GM10266 (cell line): ENCODE results near the gene MRPL57.
"Not testable (repeated sequence)": the region's sequence is repeated elsewhere in the genome, so short reads cannot be mapped to it uniquely, and the experiment has no call there.

Experiments
- DNase-seq: peaks from one replicate; pipeline ENCODE4 v3.0.0; 2012; ENCODE audit errors: extremely low spot score
- TF ChIP-seq, protein P1 (sequence below): IDR thresholded peaks from 2 replicates; pipeline ENCODE4 v1.5.1; 2012; ENCODE audit warnings: mild to moderate bottlenecking, low read depth; ENCODE audit not compliant: control insufficient read depth, insufficient read depth; ENCODE audit errors: missing control alignments

Gene MRPL57

DNA sequence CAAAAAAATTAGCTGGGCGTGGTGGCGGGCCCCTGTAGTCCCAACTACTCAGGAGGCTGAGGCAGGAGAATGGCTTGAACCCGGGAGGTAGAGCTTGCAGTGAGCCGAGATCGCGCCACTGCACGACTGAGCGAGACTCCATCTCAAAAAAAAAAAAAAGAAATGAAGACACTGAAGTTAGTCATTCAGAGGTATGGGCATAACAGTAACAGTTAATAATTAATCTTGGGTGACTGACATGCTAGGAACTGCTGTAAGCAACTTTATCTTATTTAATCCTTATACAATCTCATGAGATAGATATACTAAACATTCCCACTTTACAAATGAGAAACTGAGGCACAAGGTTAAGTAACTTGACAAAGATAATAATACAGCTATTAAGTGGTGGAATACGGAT, 5.0 kb upstream of the MRPL57 start:
- TF ChIP-seq, protein P1, sequence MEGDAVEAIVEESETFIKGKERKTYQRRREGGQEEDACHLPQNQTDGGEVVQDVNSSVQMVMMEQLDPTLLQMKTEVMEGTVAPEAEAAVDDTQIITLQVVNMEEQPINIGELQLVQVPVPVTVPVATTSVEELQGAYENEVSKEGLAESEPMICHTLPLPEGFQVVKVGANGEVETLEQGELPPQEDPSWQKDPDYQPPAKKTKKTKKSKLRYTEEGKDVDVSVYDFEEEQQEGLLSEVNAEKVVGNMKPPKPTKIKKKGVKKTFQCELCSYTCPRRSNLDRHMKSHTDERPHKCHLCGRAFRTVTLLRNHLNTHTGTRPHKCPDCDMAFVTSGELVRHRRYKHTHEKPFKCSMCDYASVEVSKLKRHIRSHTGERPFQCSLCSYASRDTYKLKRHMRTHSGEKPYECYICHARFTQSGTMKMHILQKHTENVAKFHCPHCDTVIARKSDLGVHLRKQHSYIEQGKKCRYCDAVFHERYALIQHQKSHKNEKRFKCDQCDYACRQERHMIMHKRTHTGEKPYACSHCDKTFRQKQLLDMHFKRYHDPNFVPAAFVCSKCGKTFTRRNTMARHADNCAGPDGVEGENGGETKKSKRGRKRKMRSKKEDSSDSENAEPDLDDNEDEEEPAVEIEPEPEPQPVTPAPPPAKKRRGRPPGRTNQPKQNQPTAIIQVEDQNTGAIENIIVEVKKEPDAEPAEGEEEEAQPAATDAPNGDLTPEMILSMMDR: no peak
- DNase-seq: no peak

DNA sequence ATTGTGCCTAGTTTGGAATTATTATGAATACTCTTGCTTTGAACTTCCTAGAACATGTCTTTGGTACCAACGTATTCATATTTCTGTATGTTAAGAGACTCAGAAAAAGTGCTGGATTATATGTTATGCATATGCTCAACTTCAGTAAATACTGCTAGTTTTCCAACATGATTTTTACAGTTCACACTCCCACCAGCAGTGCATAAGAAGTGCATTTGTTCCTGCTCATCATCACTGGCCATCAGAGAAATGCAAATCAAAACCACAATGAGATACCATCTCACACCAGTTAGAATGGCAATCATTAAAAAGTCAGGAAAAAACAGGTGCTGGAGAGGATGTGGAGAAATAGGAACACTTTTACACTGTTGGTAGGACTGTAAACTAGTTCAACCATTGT, 2.7 kb upstream of the MRPL57 start:
- DNase-seq: not testable (repeated sequence)

DNA sequence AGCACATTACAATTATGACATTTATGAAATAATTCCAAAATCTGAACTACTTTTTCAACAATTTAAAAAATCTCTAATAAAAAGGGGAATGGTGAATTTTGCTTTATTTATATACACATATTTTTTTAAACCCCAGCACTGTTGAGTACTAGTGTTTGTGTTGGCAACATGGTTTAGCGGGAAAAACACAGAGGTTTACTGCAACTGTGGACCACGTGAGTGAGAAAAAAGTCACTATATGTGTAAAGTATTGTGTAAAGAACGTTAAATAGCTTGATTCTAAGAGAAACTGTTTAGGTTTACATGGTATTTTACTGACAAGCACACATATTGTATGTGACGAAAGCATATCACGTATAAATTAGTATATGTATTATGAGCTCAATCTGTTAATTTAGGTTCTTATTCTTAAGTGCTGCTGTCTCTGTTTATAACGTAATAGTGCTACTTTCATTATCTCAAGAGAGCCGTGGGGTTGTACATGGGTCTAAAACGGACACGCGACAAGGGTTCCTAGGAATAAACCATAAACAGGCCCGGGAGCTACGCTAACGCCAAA, 723 bp upstream of the MRPL57 start:
- TF ChIP-seq, protein P1: no peak
- no peak for DNase-seq

DNA sequence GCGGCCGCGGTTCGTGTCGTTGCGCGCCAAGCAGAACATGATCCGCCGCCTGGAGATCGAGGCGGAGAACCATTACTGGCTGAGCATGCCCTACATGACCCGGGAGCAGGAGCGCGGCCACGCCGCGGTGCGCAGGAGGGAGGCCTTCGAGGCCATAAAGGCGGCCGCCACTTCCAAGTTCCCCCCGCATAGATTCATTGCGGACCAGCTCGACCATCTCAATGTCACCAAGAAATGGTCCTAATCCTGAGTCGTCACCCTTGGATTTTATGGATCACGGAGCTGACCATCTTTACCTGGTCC, 475 bp downstream of the MRPL57 start:
- TF ChIP-seq, protein P1: no peak
- DNase-seq: peak; percentile 45

DNA sequence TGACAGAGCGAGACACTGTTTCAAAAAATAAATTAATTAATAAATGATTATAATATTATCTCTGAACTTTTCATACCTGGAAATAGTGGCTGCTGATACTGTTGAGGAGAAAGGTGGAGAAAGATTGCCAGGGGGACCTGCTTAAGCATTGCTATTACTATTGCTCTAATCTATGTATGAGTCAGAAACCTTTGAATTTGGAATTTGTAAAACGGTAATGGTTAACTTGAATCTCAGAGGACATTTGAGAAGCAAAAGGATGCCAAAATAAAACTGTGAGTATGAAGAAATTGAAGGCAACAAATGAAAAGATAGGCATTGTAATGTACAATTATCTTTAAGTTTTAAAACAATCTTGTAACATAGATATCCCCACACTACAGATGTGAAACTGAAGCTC, 5.2 kb downstream of the MRPL57 start:
- TF ChIP-seq, protein P1: no peak
- DNase-seq: no peak

DNA sequence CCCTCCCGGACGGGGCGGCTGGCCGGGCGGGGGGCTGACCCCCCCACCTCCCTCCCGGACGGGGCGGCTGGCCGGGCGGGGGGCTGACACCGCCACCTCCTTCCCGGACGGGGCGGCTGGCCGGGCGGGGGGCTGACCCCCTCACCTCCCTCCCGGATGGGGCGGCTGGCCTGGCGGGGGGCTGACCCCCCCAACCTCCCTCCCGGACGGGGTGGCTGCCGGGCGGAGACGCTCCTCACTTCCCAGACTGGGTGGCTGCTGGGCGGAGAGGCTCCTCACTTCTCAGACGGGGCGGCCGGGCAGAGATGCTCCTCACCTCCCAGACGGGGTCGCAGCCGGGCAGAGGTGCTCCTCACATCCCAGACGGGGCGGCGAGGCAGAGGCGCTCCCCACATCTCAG, 10.0 kb downstream of the MRPL57 start:
- not testable (repeated sequence) for DNase-seq

DNA sequence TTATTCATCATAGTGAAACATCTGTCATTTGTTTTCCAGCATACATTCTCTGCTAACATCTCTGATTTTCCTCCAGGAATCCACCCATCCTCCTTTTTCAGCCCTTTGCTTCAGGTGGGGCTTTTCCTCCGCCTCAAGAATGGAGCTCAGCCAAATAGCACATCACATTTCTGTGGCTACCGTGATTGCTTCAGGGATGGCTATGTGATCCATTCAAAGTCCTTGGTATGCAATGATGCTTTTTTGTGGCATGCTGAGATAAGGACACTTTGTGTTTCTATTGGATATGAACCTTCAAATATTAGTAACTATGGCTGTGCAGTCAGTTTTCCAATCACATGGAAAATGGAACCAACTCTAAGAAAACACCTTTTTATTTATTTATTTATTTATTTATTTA, 18.3 kb downstream of the MRPL57 start:
- not testable (repeated sequence) for DNase-seq

DNA sequence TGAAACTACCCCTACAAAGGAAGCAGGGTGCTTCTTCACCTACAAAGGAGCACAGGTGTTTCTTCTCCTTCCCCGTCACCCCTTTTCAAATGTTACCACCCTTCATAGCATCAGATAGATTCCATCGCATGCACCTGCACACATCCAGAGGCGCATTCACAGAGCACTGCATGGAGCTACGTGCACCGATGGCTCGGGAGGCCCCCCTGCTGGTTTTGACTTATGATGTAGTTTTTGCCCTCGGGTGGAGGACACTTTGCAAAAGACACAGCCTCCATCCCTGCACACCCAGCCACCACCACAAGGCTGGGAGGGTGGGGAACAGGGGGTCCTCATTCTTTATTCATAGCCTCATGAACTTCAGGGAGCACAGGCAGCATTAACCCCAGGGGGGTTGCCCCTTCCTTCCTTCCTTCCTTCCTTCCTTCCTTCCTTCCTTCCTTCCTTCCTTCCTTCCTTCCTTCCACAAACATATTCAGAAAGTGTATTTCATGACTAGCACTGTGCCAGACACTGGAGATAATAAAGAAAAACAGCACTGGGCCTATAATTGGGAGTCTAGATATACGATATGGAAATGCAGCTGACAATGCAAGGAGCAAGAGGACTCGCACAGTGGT, 21.3 kb downstream of the MRPL57 start:
- DNase-seq: not testable (repeated sequence)

DNA sequence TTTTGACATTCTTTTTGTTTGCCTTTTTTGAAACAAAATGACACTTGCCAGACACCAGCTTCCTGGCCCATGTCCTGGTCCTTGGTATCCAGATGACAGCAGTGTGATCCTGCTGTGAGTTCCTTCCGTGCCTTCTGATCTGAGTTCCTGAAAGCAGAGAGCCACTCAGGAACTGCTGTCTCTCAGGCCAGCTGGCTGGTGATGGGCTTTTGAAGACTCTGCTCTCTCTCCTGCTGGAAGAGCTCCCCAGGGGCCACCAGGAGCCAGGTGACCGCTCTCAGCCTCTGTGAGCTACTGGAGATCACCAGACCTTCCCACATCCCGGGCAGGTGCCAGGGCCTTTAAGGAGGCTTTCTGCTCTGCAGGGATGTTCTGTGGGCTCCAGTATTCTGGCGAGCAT, 21.9 kb downstream of the MRPL57 start:
- DNase-seq: not testable (repeated sequence)

DNA sequence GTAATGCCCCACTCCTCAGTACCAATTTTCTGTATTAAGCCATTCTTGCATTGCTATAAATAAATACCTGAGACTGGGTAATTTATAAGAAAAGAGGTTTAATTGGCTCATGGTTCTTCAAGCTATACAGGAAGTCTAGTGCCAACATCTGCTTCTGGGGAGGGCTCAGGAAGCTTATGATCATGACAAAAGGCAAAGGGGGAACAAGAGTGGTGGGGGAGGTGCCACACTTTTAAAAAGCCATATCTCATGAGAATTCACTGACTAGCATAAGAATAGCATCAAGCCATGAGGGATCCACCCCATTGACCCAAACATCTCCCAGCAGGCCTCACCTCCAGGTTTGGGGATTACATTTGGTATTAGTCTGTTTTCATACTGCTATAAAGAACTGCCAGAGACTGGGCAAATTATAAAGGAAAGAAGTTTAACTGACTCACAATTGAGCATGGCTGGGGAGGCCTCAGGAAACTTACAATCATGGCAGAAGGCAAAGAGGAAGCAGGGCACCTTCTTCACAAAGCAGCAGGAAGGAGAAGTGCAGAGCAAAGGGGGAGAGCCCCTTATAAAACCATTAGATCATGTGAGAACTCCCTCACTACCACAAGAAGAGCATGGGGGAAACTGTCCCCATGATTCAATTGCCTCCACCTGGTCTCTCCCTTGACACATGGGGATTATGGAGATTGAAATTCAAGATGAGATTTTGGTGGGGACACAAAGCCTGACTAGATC, 25.2 kb downstream of the MRPL57 start:
- not testable (repeated sequence) for DNase-seq
